Keratinocyte (primary cell): ENCODE measurements around the gene TMEM132D. TPM values are rescaled to one million over a fixed set of nuclear protein-coding genes. Genes with fewer than 3 reads are reported as not detected.

ENCODE experiments used
- DNase-seq: peaks from one replicate; pipeline ENCODE4 v3.0.0-alpha.2; 2011; ENCODE audit warnings: low read depth, missing footprints, low spot score
- FAIRE-seq: peaks from 2 replicates; lab custom pipeline; 2011; peaks lifted over from hg19 to GRCh38; lab: Jason Lieb, UNC
- H2AFZ ChIP-seq: 2 replicates; pipeline ENCODE4 v1.6.0; 2012; ENCODE audit warnings: low read length, control low read depth, inconsistent platforms; ENCODE audit not compliant: control insufficient read depth
- H3K27ac ChIP-seq: 2 replicates; pipeline ENCODE4 v1.5.1; 2011; ENCODE audit warnings: low read length; ENCODE audit not compliant: control insufficient read depth, insufficient read depth
- H3K27me3 ChIP-seq: 3 replicates; pipeline ENCODE4 v1.6.0; 2011; ENCODE audit warnings: low read length; ENCODE audit not compliant: control insufficient read depth, insufficient read depth; ENCODE audit errors: extremely low read depth
- H3K36me3 ChIP-seq, 2 experiments: 2 replicates in 1 of 2; 3 replicates in 1 of 2; pipeline ENCODE4 v1.5.1; 2011; ENCODE audit warnings: low read length in 2 of 2, mild to moderate bottlenecking in 1 of 2; ENCODE audit not compliant: control insufficient read depth in 2 of 2, insufficient read depth in 2 of 2; ENCODE audit errors: extremely low read depth in 1 of 2
- H3K4me1 ChIP-seq: 3 replicates; pipeline ENCODE4 v1.5.1; 2011; ENCODE audit warnings: low read length; ENCODE audit not compliant: control insufficient read depth, insufficient read depth; ENCODE audit errors: extremely low read depth
- H3K4me2 ChIP-seq: 3 replicates; pipeline ENCODE4 v1.6.0; 2011; ENCODE audit warnings: low read depth, low read length; ENCODE audit not compliant: control insufficient read depth, insufficient read depth; ENCODE audit errors: extremely low read depth
- H3K4me3 ChIP-seq, 3 experiments: fragments of 200-600 bp in 1 of 3; sonication (generic) in 1 of 3; 2 replicates in 2 of 3; 3 replicates in 1 of 3; pipeline ENCODE4 v1.5.1; 2011 to 2016; ENCODE audit warnings: low read length in 3 of 3, mild to moderate bottlenecking in 3 of 3, control low read depth in 2 of 3, inconsistent platforms in 1 of 3, low read depth in 1 of 3, mixed read lengths in 1 of 3, mixed run types in 1 of 3, moderate library complexity in 1 of 3; ENCODE audit not compliant: control insufficient read depth in 2 of 3, insufficient read depth in 2 of 3; ENCODE audit errors: extremely low read depth in 1 of 3
- H3K79me2 ChIP-seq: 2 replicates; pipeline ENCODE4 v1.6.0; 2012; ENCODE audit warnings: low read length; ENCODE audit not compliant: control insufficient read depth, insufficient read depth
- H3K9ac ChIP-seq: 3 replicates; pipeline ENCODE4 v1.6.0; 2011; ENCODE audit warnings: low read length; ENCODE audit not compliant: control insufficient read depth, insufficient read depth; ENCODE audit errors: extremely low read depth
- H3K9me1 ChIP-seq: 3 replicates; pipeline ENCODE4 v1.6.0; 2011; ENCODE audit warnings: low read length; ENCODE audit not compliant: control insufficient read depth, insufficient read depth; ENCODE audit errors: extremely low read depth
- H3K9me3 ChIP-seq: 2 replicates; pipeline ENCODE4 v1.5.1; 2012; ENCODE audit warnings: low read depth, low read length; ENCODE audit not compliant: control insufficient read depth
- H4K20me1 ChIP-seq: 3 replicates; pipeline ENCODE4 v1.6.0; 2011; ENCODE audit warnings: low read length; ENCODE audit not compliant: control insufficient read depth, insufficient read depth; ENCODE audit errors: extremely low read depth
- CTCF ChIP-seq, 3 experiments: IDR thresholded peaks in 1 of 3; conservative IDR thresholded peaks in 1 of 3; optimal IDR thresholded peaks in 1 of 3; 2 replicates in 2 of 3; 3 replicates in 1 of 3; pipeline versions ENCODE3 to v1.5.1; 2011; ENCODE audit warnings: low read length in 3 of 3, mild to moderate bottlenecking in 3 of 3, moderate library complexity in 2 of 3, control low read depth in 1 of 3, inconsistent platforms in 1 of 3; ENCODE audit not compliant: insufficient read depth in 2 of 3; ENCODE audit errors: extremely low read depth in 1 of 3
- EZH2 ChIP-seq: IDR thresholded peaks from one replicate; pipeline ENCODE4 v1.6.1; 2012; ENCODE audit warnings: inconsistent platforms, mild to moderate bottlenecking, low read length, moderate library complexity
- dilution Hi-C: fragments of 300-500 bp; cut with MboI; formaldehyde crosslinking; loops from one replicate; pipeline ENCODE4 v1.7.0; 2020; ENCODE audit warnings: low sequenced_read_pairs; ENCODE audit not compliant: extremely low pct_ligation_motif_present
- polyA plus RNA-seq, 5 experiments: library from polyadenylated mRNA; depleted of rRNA in 3 of 5; stranded (reverse) in 3 of 5; stranded (forward) in 1 of 5; unstranded in 1 of 5; fragments of >200 nt; gene quantifications; 1 replicate in 1 of 5; 2 replicates in 3 of 5; 3 replicates in 1 of 5; pipeline versions ENCODE4 v1.2.1 to v1.2.3, GENCODE V29; 2011 to 2012; ENCODE audit warnings: missing spikeins in 2 of 5, low read depth in 1 of 5, low replicate concordance in 1 of 5

TMEM132D gene
- polyA plus RNA-seq, 1 donor (not counting 4 experiments of a cell fraction or from before 2014, with no cell fraction given), result not detected

GRCh38 chr12:129208566-129208965 lies 695.3 kb downstream of the TMEM132D start:
- Histone ChIP-seq H3K4me2 (no peak overlapping the region), H3K27me3 (no peaks in the 10 kb centered on the region), H3K4me1 (no peaks in the 10 kb centered on the region), H3K9ac (no peak overlapping the region), H2AFZ (no peak overlapping the region), H3K27ac (no peak overlapping the region), H3K36me3 (no peaks in the 10 kb centered on the region), H3K9me3 (peaks cover 5% of the 10 kb centered on the region), H4K20me1 (no peaks in the 10 kb centered on the region), H3K79me2 (no peaks in the 10 kb centered on the region), H3K4me3 (no peak overlapping the region), H3K9me1 (no peaks in the 10 kb centered on the region)
- no peak for FAIRE-seq
- no peak for TF ChIP-seq EZH2
- TF ChIP-seq CTCF (optimal IDR thresholded peaks at IDR 0.05 in 1 of 3, IDR thresholded peaks at IDR 0.05 in 1 of 3, conservative IDR thresholded peaks at IDR 0.05 in 1 of 3; ENCODE audit: extremely low read depth in 1 of 3, insufficient read depth in 2 of 3, low read length in 3 of 3), result no peak
- no peak for DNase-seq
- dilution Hi-C loops, result no loop called here

GRCh38 chr12:129207084-129207483 lies 696.7 kb downstream of the TMEM132D start:
- peaks cover 5% of the 10 kb centered on the region for H3K9me3 ChIP-seq

More at GRCh38 chr12:129207084-129207483, 696.7 kb downstream of the TMEM132D start:
- TF ChIP-seq EZH2, result no peak
- no peak for TF ChIP-seq CTCF (optimal IDR thresholded peaks at IDR 0.05 in 1 of 3, IDR thresholded peaks at IDR 0.05 in 1 of 3, conservative IDR thresholded peaks at IDR 0.05 in 1 of 3; ENCODE audit: extremely low read depth in 1 of 3, insufficient read depth in 2 of 3, low read length in 3 of 3)
- Histone ChIP-seq H3K27ac (no peak overlapping the region), H3K79me2 (no peaks in the 10 kb centered on the region), H3K9ac (no peak overlapping the region), H3K4me1 (no peaks in the 10 kb centered on the region), H3K4me3 (no peak overlapping the region), H2AFZ (no peak overlapping the region), H3K9me1 (no peaks in the 10 kb centered on the region), H3K27me3 (no peaks in the 10 kb centered on the region), H3K36me3 (no peaks in the 10 kb centered on the region), H4K20me1 (no peaks in the 10 kb centered on the region), H3K4me2 (no peak overlapping the region)
- DNase-seq (no peak), FAIRE-seq (no peak)
- dilution Hi-C loops, result no loop called here
